ENCODE results near the gene CNIH3. TPM values are rescaled to one million over a fixed set of nuclear protein-coding genes. Genes with fewer than 3 reads are reported as not detected.

CNIH3 gene
- total and polyA plus RNA-seq, 2 donors (not counting 1 experiment from before 2014, with no cell fraction given) = 0.72 to 1.8 TPM

DNA sequence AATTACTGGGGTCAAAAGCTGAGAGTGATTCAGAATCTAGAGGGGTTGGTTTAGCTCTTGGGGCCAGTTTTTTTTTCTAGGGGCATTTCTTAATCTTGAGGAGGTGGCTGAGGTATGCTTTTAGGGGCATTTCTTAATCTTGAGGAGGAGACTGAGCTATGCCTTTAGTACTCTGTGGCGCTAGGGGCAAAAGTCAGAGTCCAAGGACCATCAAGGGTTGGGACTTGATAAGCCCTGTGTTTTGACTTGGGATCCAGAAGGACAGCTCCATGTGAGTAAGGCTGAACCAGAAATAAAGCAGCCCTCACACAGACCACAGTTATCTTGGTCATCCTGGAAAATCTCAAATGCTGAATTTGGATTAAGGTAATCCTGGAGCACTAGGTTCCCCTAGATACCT is 3.9 kb upstream of the CNIH3 start:
- Mint-ChIP-seq H3K27me3 (peaks cover 21% of the 10 kb centered on the region), H3K4me1 (peaks cover 11% of the 10 kb centered on the region), H3K9me3 (ENCODE audit: insufficient read depth) (no peaks in the 10 kb centered on the region), H3K4me3 (no peak overlapping the region), H3K27ac (no peak overlapping the region)
- 100% methylated on average over 1 of the region's 1 CpG for WGBS (ENCODE audit: insufficient coverage)
- Histone ChIP-seq H3K36me3 (replicated peaks in 1 of 2; ENCODE audit: control extremely low read depth in 1 of 2, control insufficient read depth in 1 of 2, extremely low read depth in 1 of 2, insufficient read depth in 2 of 2, low read length in 1 of 2) (no peaks in the 10 kb centered on the region), H3K4me2 (replicated peaks; ENCODE audit: low read depth, low read length, poor library complexity, severe bottlenecking) (no peak overlapping the region), H3K4me1 (ENCODE audit: control insufficient read depth in 2 of 2, insufficient read depth in 2 of 2, low read length in 2 of 2) (peaks cover 6 to 7% of the 10 kb centered on the region in 2 donors), H3K9me3 (ENCODE audit: control extremely low read depth in 1 of 3, control insufficient read depth in 2 of 3, insufficient read depth in 1 of 3, low read length in 2 of 3) (no peaks in the 10 kb centered on the region), H3K4me3 (ENCODE audit: control extremely low read depth in 1 of 5, extremely low read depth in 1 of 5, insufficient read depth in 1 of 5, low read depth in 2 of 5, low read length in 4 of 5) (no peak overlapping the region), H3K79me2 (ENCODE audit: control insufficient read depth, insufficient read depth, low read length) (no peaks in the 10 kb centered on the region), H2AFZ (ENCODE audit: insufficient read depth, low read depth, low read length, poor library complexity, severe bottlenecking) (no peak overlapping the region), H3K9ac (ENCODE audit: low read length) (no peak overlapping the region), H3K27ac (ENCODE audit: low read length in 2 of 2) (no peak overlapping the region), H4K20me1 (ENCODE audit: control insufficient read depth, insufficient read depth, low read length, poor library complexity, severe bottlenecking) (no peaks in the 10 kb centered on the region), H3K27me3 (replicated peaks in 1 of 4; ENCODE audit: control extremely low read depth in 1 of 4, control insufficient read depth in 3 of 4, insufficient read depth in 4 of 4, low read length in 3 of 4) (peaks cover 0 to 26% (median 12%) of the 10 kb centered on the region in 4 experiments)
- CTCF ChIA-PET = no interaction called here
- intact Hi-C loops (cut with micrococcal nuclease) = no loop called here
- no peak for TF ChIP-seq EZH2 (IDR thresholded peaks at IDR 0.05; ENCODE audit: borderline replicate concordance, insufficient read depth, low read depth, low read length, poor library complexity, severe bottlenecking)
- TF ChIP-seq, protein P1, sequence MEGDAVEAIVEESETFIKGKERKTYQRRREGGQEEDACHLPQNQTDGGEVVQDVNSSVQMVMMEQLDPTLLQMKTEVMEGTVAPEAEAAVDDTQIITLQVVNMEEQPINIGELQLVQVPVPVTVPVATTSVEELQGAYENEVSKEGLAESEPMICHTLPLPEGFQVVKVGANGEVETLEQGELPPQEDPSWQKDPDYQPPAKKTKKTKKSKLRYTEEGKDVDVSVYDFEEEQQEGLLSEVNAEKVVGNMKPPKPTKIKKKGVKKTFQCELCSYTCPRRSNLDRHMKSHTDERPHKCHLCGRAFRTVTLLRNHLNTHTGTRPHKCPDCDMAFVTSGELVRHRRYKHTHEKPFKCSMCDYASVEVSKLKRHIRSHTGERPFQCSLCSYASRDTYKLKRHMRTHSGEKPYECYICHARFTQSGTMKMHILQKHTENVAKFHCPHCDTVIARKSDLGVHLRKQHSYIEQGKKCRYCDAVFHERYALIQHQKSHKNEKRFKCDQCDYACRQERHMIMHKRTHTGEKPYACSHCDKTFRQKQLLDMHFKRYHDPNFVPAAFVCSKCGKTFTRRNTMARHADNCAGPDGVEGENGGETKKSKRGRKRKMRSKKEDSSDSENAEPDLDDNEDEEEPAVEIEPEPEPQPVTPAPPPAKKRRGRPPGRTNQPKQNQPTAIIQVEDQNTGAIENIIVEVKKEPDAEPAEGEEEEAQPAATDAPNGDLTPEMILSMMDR (IDR thresholded peaks at IDR 0.05) = no peak
- ATAC-seq (ENCODE audit: low read depth) (no peak), DNase-seq (no peak)
- POLR2A ChIA-PET = no interaction called here

DNA sequence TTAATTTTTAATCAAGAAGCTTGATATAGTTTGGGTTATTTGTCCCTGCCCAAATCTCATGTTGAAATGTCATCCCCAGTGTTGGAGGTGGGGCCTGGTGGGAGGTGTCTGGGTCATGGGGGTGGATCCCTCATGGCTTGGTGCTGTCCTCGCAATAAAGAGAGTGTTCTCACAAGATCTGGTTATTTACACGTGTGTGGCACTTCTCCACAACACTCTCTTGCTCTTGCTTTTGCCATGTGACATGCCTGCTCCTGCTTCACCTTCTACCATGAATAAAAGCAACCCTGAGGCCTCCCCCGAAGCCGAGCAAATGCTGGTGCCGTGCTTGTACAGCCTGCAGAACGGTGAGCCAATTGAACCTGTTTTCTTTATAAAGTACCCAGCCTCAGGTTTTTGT is 2.6 kb upstream of the CNIH3 start:
- H3K27me3 ChIP-seq (replicated peaks in 1 of 4; ENCODE audit: control extremely low read depth in 1 of 4, control insufficient read depth in 3 of 4, insufficient read depth in 4 of 4, low read length in 3 of 4) = peaks cover 0 to 38% (median 18%) of the 10 kb centered on the region in 4 experiments
- ATAC-seq (ENCODE audit: low read depth) = no peak
- POLR2A ChIA-PET = no interaction called here
- no peaks in the 10 kb centered on the region for H3K79me2 ChIP-seq (ENCODE audit: control insufficient read depth, insufficient read depth, low read length)
- H3K36me3 ChIP-seq (replicated peaks in 1 of 2; ENCODE audit: control extremely low read depth in 1 of 2, control insufficient read depth in 1 of 2, extremely low read depth in 1 of 2, insufficient read depth in 2 of 2, low read length in 1 of 2) = no peaks in the 10 kb centered on the region
- DNase-seq = no peak
- TF ChIP-seq, protein P1 (IDR thresholded peaks at IDR 0.05) = no peak
- TF ChIP-seq EZH2 (IDR thresholded peaks at IDR 0.05; ENCODE audit: borderline replicate concordance, insufficient read depth, low read depth, low read length, poor library complexity, severe bottlenecking) = no peak
- no peaks in the 10 kb centered on the region for H3K9me3 ChIP-seq (ENCODE audit: control extremely low read depth in 1 of 3, control insufficient read depth in 2 of 3, insufficient read depth in 1 of 3, low read length in 2 of 3)
- Mint-ChIP-seq H3K9me3 (ENCODE audit: insufficient read depth) (no peaks in the 10 kb centered on the region), H3K4me3 (no peak overlapping the region), H3K27me3 (peaks cover 32% of the 10 kb centered on the region), H3K27ac (no peak overlapping the region), H3K4me1 (peaks cover 13% of the 10 kb centered on the region)
- CTCF ChIA-PET = no interaction called here
- H3K4me1 ChIP-seq (ENCODE audit: control insufficient read depth in 2 of 2, insufficient read depth in 2 of 2, low read length in 2 of 2) = peaks cover 6 to 7% of the 10 kb centered on the region in 2 donors
- H3K4me3 ChIP-seq (ENCODE audit: control extremely low read depth in 1 of 5, extremely low read depth in 1 of 5, insufficient read depth in 1 of 5, low read depth in 2 of 5, low read length in 4 of 5) = no peak overlapping the region
- no peak overlapping the region for H2AFZ ChIP-seq (ENCODE audit: insufficient read depth, low read depth, low read length, poor library complexity, severe bottlenecking)
- intact Hi-C loops (cut with micrococcal nuclease) = no loop called here
- H3K27ac ChIP-seq (ENCODE audit: low read length in 2 of 2) = no peak overlapping the region
- H3K4me2 ChIP-seq (replicated peaks; ENCODE audit: low read depth, low read length, poor library complexity, severe bottlenecking) = no peak overlapping the region
- no peaks in the 10 kb centered on the region for H4K20me1 ChIP-seq (ENCODE audit: control insufficient read depth, insufficient read depth, low read length, poor library complexity, severe bottlenecking)
- WGBS (ENCODE audit: insufficient coverage) = 100% methylated on average over 2 of the region's 6 CpGs
- no peak overlapping the region for H3K9ac ChIP-seq (ENCODE audit: low read length)

Measured in B cell (primary cell).